Measurements from ENCODE around the gene TRPM7. TPM values are rescaled to one million over a fixed set of nuclear protein-coding genes. Genes with fewer than 3 reads are reported as not detected.
A peak's percentile ranks its signal among the peaks of the same experiment; 100 is the strongest.
"Not testable (repeated sequence)": the region's sequence is repeated elsewhere in the genome, so short reads cannot be mapped to it uniquely, and the experiment has no call there.

Gene TRPM7
- polyA plus RNA-seq, 10 donors = 15.2 to 26.8 (median 21.2) TPM

DNA sequence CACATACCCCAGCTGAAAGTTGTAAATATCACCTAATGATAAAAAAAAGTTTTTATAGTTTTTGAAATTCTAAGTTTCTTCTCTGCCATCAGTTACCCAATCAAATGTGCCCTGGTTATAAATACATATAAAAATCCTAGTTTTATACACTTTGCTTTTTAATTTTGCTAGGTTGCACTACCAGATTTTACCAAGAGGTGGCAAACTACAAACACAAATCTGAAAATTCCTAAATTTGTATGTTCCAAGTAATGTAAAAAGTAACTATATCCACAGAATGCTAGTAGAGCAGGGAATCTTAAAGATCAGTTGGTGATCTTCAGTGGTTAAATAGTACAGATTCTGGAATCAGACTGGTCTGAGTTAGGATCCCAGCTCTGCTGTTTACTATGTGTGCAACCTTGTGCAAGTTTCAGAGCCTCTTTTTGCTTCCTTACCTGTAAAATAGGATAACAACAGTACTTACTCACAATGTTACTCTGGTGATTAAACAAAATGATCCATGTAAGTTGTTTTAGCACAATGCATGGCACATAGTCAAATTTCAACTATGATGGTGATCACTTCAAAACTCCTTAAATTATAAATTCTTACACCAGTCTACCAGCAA, 11.0 kb downstream of the TRPM7 start:
- DNase-seq = peak; percentile 23 to 73 (median 51)

DNA sequence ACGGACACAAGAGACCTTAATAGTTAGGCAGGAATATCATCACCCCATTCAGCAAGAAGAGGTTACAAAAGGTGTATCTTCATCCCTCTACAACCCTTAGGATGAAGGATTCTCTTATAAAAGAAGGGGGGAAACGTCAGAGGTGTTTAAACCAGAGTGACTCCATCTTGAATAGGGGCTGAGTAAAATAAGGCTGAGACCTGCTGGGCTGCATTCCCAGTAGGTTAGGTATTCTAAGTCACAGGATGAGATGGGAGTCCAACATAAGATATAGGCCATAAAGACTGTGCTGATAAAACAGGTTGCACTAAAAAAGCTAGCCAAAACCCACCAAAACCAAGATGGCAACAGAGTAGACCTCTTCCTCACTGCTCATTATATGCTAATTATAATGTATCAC, 16.5 kb downstream of the TRPM7 start:
- no peak for DNase-seq

DNA sequence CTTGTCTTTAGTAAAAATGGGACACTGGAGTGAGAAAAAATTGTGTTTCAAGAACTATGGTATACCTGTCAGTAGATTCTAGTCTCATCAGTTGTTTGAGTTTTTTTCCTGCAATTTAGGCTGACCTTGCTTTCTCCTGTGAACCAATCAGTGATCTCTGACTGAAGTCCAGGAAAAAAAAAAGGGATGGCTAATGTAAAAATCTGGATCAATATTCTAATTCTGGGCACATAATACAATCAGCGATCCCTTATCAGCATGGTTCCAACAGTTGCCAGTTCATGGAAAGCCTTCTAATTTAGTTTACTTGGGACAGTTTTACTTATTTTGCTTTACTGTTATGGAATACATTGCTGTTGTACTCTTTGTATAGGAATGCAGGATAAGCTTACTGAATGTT, 17.0 kb downstream of the TRPM7 start:
- no peak for DNase-seq

DNA sequence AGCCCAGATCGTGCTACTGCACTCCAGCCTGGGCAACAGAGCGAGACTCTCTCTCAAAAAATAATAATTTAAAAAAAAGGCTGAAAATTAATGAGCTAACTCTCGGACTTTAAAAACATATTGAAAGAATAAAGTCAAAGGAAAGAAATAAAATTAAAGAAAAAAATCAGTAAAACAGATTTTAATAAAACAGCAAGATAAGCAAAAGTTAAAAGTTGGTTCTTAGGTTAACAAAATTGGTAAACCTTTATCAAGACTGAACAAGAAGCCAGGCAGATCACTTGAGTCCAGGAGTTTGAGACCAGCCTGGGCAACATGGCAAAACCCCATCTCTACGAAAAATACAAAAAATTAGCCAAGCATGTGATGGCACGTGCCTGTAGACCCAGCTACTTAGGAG, 20.7 kb downstream of the TRPM7 start:
- no peak for DNase-seq

DNA sequence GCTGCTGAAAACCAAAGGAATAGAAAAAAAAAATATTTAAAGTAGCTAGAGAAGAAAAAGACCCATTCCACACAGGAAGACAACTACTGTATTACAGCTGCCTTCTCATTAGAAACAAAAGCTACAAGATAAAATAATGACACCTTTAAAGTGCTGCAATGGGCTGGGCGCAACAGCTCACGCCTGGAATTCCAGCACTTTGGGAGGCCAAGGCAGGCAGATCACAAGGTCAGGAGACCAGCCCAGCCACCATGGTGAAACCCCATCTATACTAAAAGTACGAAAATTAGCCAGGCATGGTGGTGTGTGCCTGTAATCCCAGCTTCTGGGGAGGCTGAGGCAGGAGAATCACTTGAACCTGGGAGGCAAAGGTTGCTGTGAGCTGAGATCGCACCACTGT, 31.0 kb downstream of the TRPM7 start:
- DNase-seq = no peak

DNA sequence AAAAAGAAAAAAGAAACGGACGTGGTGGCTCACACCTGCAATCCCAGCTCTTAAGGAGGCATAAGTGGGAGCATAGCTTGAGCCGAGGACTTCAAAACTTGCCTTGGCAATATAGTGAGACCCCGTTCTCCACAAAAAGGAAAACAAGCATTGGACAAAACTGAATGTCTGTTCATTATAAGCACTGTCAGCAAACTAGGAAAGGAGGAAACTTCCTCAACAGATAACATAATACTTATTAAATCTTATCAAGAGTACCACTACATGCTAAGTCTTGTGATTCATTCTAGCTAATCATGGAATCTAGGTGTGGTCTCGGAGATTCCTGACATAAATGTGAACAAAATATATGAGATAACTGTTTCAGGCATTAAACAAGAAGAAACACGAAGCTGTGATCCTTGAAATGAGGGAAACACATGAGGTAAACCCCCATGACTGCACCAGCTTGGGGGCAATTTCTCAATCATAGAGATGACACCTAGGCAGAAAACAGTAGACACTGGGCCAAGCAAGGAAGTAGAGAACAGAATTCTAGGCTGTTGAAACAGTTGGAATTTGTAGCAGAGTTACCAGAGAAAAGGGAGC, 33.3 kb downstream of the TRPM7 start:
- DNase-seq = no peak

DNA sequence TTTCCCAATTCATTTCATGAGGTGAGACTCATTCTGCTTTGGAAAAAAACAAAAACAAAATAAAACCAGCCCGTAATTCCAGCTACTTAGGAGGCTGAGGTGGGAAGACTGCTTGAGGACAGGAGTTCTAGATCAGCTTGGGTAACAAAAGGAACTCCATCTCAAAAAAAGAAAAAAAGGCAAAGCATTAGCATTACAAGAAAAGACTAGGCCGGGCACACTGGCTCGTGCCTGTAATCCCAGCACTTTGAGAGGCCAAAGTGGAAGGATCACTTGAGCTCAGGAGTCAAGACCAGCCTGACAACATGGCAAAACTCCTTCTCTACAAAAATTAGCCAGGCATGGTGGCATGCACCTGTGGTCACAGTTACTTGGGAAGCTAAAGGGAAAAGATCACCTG, 33.9 kb downstream of the TRPM7 start:
- DNase-seq = no peak

DNA sequence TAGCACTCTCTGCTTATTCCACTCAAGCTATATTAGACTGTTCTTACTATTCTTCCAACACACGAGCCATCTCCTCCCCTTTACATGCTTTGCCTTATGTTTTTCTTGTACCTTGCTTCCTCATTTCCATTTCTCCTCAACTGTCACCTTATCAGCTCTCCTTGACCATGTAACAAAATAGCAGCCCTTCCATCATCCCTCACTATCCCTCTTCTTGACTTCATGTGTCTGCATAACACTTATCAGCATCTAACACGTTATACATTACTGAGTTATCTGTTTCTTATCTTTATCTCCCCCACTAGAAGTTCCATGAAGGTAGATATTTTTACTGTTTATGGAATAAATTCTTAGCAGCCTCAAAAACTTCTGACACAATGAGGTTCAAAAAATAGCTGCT, 45.3 kb downstream of the TRPM7 start:
- no peak for DNase-seq

DNA sequence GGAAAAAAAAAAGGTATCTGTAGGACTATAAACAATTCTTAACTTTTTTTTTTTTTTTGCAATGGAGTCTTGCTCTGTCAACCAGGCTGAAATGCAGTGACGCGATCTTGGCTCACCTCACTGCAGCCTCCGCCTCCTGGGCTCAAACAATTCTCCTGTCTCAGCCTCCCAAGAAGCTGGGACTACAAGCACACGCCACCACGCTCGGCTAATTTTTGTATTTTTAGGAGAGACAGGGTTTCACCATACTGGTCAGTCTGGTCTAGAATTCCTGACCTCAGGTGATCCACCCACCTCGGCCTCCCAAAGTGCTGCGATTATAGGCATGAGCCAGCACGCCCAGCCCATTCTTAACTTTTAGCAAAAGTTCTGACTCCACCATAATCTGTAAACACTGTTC, 50.5 kb downstream of the TRPM7 start:
- no peak for DNase-seq

DNA sequence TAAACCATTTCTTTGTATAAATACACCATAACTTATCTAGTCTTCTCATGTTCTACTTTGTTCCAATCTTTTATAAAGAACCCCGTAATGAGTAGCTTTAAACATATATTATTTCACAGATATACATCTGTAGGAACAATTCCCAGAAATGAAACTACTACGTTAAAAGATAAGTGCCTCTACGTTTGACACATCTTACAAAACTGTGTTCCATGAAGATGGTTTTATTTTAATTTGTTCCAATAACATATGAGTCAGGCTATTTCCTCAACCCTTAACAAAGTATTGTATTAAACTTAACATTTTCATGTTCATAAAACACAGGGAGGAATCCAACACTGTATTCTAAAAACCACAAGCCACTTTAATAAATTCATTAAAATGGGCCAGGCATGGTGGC, 52.9 kb downstream of the TRPM7 start:
- no peak for DNase-seq

DNA sequence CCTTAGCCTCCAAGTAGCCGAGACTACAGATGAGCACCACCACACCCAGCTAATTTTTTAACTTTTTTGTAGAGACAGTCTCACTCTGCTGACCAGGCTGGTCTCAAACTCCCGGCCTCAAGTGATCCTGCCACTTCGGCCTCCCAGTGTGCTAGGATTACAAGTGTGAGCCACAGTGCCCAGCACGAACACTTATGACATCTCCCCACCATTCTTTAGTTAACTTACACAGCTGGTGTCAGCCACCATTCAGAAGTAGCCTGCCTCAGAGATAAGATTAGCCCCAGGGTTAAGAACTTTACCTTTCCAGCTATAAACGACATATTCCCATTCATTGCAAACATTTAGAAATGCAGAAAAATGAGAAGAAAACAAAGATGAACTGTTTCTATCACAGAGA, 58.2 kb downstream of the TRPM7 start:
- DNase-seq = no peak

DNA sequence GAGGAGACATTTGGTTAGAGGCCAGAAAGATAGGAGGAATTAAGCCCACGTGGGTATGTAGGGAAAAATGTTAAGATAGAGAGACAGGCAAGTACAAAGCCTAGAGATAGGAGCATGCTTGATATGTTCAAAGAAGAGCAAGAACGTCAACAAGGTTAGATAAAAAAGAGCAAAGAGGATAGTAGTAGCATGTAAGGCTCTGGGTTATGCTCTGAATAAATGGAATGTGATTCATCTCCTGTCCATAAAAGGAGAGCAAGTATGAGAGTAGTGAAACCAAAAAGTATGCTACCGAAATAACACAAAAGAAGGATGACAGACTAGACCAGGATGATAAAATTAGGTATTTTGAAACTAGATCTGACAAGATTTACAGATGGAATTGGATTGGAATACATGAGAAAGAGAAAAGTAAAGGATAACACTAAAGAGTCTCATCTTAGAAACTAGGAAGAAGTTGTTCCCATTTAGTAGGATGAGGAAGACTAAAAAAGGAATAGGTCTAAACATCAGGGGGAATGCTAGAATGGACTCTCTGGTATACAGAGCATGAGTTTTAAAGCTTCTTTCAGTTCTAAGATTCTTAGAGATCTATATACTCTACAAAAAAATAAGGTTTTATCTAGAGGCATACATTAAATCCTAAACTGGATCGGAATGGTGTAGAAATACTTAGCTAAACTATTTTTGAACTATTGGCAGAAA, 59.1 kb downstream of the TRPM7 start:
- DNase-seq = no peak

DNA sequence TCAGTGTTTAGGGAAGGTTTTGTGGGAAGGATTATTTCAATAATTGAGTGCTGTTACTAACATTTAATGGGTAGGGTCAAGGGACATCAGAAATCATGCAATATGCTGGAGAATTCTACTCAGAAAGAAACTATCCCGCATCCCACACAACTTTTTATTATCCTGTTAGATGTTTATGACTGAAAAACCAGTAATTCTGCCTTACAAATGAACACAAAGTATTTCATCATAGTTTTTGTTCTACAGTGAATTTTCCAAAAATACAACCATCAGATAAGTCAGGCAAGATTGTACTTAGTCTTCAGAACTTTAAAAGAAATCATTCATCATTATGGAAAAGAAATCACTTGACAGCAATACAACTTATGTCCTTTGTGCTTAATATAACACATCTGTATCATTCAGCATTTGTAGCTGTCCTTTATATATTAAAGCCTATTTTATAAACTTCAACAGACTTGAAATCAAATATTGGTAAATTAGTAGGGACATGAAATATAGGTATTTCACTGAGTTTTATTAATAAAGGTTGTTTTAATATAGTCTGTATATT, 61.9 kb downstream of the TRPM7 start:
- DNase-seq = no peak

DNA sequence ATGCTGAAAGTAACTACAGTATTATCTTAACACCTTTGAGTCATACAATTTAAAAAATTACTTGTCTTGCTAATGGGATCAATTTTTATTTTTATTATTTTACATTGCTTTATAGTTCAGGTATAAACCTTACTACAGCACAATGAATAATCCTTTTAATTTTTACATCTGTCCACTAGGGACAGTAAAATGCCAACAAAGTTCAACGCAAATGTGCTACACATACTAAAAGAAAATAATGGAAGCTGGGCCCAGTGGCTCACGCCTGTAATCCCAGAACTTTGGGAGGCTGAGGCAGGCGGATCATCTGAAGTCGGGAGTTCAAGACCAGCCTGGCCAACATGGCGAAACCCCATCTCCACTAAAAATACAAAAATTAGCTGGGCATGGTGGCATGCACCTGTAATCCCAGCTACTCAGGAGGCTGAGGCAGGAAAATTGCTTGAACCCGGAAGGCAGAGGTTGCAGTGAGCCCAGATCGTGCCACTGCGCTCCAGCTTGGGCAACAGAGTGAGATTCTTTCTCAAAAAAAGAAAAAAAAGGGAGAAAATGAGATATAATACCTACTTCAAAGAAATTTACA, 64.1 kb downstream of the TRPM7 start:
- peak in 1 of 3 donors; percentile 5 for DNase-seq

DNA sequence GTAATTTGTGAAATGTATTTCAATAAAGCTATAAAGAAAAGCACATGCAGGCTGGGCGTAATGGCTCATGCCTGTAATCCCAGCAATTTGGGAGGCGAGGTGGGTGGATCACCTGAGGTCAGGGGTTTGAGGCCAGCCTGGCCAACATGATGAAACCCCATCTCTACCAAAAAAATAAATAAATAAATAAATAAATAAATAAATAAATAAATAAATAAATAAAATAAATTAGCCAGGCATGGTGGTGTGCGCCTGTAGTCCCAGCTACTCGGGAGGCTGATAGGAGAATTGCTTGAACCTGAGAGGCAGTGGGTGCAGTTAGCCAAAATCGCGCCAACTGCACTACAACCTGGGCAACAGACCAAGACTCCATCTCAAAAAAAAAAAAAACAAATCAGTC, 69.6 kb downstream of the TRPM7 start:
- not testable (repeated sequence) for DNase-seq

DNA sequence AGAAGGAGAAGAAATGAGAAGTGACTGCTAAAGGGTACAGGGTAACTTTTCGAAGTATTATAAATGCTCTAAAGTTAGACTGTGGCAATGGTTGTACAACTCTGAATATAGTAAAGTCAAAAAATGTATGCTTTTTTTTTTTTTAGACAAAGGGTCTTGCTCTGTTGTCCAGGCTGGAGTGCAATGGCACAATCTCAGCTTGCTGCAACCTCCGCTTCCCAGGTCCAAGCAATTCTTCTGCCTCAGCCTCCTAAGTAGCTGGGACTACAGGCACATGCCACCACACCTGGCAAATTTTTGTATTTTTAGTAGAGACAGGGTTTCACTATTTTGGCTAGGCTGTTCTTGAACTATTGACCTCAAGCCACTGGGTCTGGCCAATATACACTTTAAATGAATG, 70.0 kb downstream of the TRPM7 start:
- DNase-seq = not testable (repeated sequence)

DNA sequence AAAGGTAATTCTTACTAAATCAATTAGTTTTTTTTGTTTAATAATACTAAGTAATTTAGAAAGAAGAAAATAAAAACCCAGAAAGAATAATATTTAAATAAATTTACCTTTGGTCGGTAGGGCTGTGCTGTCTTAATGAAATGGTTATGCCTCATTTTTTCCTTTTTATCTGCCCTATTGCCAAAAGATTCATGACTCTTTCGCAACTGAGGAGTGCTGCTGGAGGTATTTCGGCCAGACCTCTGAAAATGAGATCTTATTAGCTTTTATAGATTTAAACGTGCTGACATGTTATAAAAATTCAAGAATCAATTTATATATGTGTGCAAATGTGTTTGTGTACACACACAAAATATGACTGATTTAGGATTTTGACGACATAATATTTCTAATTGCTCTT, 73.0 kb downstream of the TRPM7 start:
- DNase-seq = no peak

DNA sequence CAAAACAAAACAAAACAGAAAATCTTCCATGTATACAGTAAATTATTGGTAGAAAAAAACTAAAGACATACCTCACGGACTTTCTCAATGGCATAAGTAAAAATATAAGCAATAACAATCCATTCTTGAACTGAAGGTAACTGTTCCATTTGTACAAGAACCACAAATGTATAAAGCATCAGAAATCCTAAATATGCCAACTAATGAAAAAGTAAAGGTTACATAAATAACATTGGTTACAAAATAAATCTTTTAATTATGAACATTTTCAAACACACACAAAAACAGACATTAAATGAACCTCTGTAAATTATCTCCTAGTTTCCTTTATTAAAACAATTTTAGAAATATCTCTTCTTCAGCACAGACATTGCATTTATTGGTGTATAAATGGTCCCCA, 79.5 kb downstream of the TRPM7 start:
- DNase-seq = no peak

DNA sequence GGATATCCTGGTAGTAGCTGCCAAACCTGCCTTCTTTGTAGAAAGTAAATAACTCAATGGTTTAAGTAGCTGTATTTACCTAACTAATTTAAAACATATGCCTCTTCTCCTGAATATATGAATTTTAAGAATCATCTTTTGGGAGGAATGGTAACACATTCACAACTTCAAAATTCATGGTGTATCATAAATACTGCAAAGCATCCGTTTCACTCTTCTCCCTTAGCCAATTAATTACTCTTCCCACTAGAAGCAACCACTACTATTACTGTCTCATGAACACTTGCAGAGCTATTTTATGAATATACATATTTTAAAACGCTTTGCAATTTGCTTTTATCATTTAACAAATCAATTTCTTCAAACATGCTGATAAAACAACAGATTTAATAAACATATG, 81.1 kb downstream of the TRPM7 start:
- no peak for DNase-seq

DNA sequence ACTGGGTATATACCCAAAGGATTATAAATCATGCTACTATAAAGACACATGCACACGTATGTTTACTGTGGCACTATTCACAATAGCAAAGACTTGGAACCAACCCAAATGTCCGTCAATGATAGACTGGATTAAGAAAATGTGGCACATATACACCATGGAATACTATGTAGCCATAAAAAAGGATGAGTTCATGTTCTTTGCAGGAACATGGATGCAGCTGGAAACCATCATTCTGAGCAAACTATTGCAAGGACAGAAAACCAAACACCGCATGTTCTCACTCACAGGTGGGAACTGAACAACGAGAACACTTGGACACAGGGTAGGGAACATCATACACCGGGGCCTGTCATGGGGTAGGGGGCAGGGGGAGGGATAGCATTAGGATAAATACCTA, 84.6 kb downstream of the TRPM7 start:
- DNase-seq = not testable (repeated sequence)

DNA sequence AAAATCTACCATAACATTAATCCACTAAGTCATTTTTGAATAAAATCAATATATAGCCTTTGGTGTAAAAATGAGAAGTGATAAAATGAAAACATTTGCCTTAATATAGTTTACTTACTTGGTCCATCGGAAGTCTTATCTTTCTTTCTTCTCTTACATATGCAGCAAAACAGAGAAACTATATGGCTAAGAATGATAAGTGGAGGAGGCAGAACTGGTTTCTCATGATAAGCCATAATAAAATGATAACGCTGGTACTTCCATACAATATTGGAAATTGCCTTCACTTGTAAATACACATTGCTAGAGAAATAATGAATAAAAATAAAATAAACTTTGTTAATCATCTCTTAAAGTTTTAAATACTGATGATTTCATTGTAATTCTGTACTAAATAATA, 92.3 kb downstream of the TRPM7 start:
- DNase-seq = no peak

DNA sequence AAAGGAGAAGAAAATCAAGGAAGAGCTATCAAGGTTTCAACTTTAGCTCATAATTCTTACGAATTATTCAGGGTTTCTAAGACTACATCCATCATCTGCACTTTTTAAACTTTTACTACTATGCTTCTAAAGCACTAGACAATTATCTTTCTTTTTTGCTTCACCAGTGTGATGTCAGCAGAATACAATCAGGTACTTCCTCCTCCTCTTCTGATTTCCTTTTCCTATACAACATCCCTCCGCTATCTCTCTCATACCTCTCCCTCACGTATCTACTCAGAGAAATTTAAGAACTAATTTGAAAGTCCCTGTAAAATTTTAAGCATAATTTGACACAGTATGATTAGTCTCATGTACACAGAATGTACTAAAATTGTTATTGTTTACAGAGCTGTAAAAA, 92.8 kb downstream of the TRPM7 start:
- DNase-seq = no peak

DNA sequence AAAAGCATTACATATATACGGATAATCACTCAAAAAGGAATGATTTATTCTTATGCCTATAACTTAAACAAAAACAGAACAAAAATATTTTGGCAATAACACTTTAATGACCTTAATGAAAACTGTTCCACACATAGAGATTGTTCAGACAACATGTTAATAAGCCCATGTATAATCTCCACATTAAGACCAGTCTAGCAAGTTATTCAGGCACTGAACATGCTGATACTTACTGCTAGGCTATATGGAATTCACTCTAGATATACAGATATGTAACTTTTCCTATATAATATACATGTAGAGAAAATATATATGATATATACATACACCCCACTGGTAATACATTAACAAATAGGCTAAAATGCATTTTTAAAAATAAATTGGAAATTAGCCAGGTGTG, 96.3 kb downstream of the TRPM7 start:
- DNase-seq = no peak
